Astrocyte of the cerebellum (primary cell): ENCODE results near the gene NR0B1.

ENCODE experiments used
- DNase-seq: peaks from one replicate; pipeline ENCODE4 v3.0.0-alpha.2; 2011; ENCODE audit warnings: low read depth
- H3K4me3 ChIP-seq: 2 replicates; pipeline ENCODE4 v1.5.1; 2011; ENCODE audit warnings: mild to moderate bottlenecking, low read depth, low read length, moderate library complexity
- CTCF ChIP-seq: IDR thresholded peaks from 2 replicates; pipeline ENCODE4 v1.5.1; 2012; ENCODE audit warnings: low read length, low read depth, moderate library complexity, mild to moderate bottlenecking; ENCODE audit errors: missing control alignments
- in situ Hi-C: cut with HindIII; loops from 2 replicates; pipeline ENCODE4 v1.10.0; 2017; ENCODE audit warnings: low sequenced_read_pairs

NR0B1 gene

DNA sequence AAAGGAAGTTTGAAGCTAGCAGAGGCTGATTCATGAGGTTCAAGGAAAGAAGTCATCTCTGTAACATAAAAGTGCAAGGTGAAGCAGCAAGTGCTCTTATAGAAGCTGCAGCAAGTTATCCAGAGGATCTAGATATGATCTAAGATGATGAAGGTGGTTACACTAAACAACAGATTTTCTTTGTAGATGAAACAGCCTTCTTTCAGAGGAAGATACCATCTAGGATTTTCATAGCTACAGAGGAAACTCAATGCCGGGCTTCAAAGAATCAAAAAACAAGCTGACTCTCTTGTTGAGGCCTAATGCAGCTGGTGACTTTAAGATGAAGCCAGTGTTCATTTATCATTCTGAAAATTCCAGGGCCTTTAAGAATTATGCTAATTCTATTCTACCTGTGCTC is 28.8 kb downstream of the NR0B1 start:
- in situ Hi-C loops = no loop called here
- no peak for DNase-seq
- no peak for TF ChIP-seq CTCF
- H3K4me3 ChIP-seq = no peak overlapping the region

- in situ Hi-C loops = no loop called here
- no peak for DNase-seq
Measured at GRCh38 chrX:30278365-30278764, 30.8 kb downstream of the NR0B1 start.

GRCh38 chrX:30275498-30275897 is 33.7 kb downstream of the NR0B1 start:
- in situ Hi-C loops = no loop called here
- no peak overlapping the region for H3K4me3 ChIP-seq
- no peak for TF ChIP-seq CTCF
- DNase-seq = no peak

More at GRCh38 chrX:30278365-30278764, 30.8 kb downstream of the NR0B1 start:
- TF ChIP-seq CTCF = no peak
- no peak overlapping the region for H3K4me3 ChIP-seq

- in situ Hi-C loops = no loop called here
- no peak for TF ChIP-seq CTCF
- no peak for DNase-seq
- no peak overlapping the region for H3K4me3 ChIP-seq
Measured at GRCh38 chrX:30270639-30271038, 38.6 kb downstream of the NR0B1 start.

DNA sequence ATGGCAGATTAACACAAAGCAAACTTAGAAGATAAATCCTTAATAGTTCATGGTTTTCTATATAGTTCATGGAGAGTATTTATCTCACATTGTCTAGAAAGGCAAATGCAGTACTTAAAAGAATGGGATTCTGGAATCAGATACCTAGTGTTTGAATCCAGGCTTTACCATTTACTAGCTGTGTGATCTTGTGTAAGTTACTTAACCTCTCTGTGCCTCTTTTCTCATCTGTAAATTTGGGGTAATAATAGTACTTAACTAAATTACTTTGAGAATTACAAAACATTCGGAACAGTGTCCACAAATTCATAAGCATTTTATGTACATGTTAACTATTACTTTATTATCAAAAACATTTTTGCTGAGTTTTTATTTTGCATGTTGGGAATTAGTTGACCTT is 46.4 kb downstream of the NR0B1 start:
- no peak for DNase-seq
- H3K4me3 ChIP-seq = no peak overlapping the region
- TF ChIP-seq CTCF = no peak
- in situ Hi-C loops = no loop called here

GRCh38 chrX:30261012-30261411 is 48.2 kb downstream of the NR0B1 start:
- no peak for DNase-seq
- TF ChIP-seq CTCF = no peak
- in situ Hi-C loops = no loop called here
- H3K4me3 ChIP-seq = no peak overlapping the region

- DNase-seq = no peak
- H3K4me3 ChIP-seq = no peak overlapping the region
- in situ Hi-C loops = no loop called here
- no peak for TF ChIP-seq CTCF
Measured at GRCh38 chrX:30259927-30260326, 49.3 kb downstream of the NR0B1 start.
